ENCODE measurements around the gene CSF1.

DNA sequence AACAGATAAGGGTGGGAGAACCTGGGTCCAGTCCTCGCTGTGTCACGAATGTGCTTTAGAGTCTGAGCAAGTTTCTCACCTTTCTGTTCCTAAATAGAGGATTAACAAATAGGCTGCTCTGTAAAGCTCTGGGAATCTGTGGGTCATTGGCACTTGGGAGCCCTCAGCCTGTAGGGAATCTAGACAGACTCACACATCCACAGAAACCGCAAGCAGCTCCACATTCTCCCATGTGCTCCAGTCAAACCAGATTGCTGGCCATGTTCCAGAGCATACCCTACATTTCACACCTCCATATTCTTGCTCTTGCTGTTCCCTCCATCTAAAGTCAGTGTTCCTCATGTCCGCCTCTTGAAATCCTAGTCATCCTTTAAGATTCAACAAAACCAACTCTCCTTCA lies 66.1 kb downstream of the CSF1 start:
- TF ChIP-seq, protein P1, sequence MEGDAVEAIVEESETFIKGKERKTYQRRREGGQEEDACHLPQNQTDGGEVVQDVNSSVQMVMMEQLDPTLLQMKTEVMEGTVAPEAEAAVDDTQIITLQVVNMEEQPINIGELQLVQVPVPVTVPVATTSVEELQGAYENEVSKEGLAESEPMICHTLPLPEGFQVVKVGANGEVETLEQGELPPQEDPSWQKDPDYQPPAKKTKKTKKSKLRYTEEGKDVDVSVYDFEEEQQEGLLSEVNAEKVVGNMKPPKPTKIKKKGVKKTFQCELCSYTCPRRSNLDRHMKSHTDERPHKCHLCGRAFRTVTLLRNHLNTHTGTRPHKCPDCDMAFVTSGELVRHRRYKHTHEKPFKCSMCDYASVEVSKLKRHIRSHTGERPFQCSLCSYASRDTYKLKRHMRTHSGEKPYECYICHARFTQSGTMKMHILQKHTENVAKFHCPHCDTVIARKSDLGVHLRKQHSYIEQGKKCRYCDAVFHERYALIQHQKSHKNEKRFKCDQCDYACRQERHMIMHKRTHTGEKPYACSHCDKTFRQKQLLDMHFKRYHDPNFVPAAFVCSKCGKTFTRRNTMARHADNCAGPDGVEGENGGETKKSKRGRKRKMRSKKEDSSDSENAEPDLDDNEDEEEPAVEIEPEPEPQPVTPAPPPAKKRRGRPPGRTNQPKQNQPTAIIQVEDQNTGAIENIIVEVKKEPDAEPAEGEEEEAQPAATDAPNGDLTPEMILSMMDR (IDR thresholded peaks at IDR 0.05; ENCODE audit: borderline replicate concordance, extremely low read depth, low read length, poor library complexity, severe bottlenecking) = no peak
- no peak for TF ChIP-seq EZH2 (IDR thresholded peaks at IDR 0.05; ENCODE audit: borderline replicate concordance, low read depth, low read length, severe bottlenecking)
